HepG2 (cell line): ENCODE data around the gene KRT77. TPM values are rescaled to one million over a fixed set of nuclear protein-coding genes. Genes with fewer than 3 reads are reported as not detected.

ENCODE experiments used
- ATAC-seq: fragments of 200-7000 bp; cut with Tn5 transposase; 3 replicates; pipeline ENCODE4 v1.9.1; 2020; ENCODE audit warnings: mild to moderate bottlenecking, moderate library complexity
- BruUV-seq: library from RNA; stranded (reverse); fragments of 400-500 nt; replicated peaks from 2 replicates; lab custom pipeline; 2021; lab: Mats Ljungman, UMichigan
- CTCF ChIA-PET: fragments of 300-600 bp; formaldehyde crosslinking; extraction: SDS; loops from one replicate; lab custom pipeline; 2021; ENCODE audit warnings: low total read pairs, inconsistent platforms, low intra/inter-chr PET ratio; lab: Yijun Ruan, JAX
- POLR2A ChIA-PET: fragments of 350-600 bp; sonication (Branson Sonifier 250); formaldehyde crosslinking; loops from one replicate; lab custom pipeline; 2020; ENCODE audit warnings: antibody characterized with exemption, inconsistent platforms; lab: Yijun Ruan, JAX
- DNase-seq: peaks from one replicate; pipeline ENCODE4 v3.0.0-alpha.2; 2015; ENCODE audit warnings: low spot score
- FAIRE-seq: peaks from 3 replicates; lab custom pipeline; 2011; peaks lifted over from hg19 to GRCh38; lab: Jason Lieb, UNC
- H2AFZ ChIP-seq: one replicate; pipeline ENCODE4 v1.6.1; 2011; ENCODE audit warnings: low read length, inconsistent platforms
- H3K27ac ChIP-seq: fragments of 300-600 bp; 3 replicates; pipeline ENCODE4 v1.8.0; 2011; ENCODE audit warnings: mixed run types, mild to moderate bottlenecking, mixed read lengths, low read length, inconsistent platforms; ENCODE audit not compliant: insufficient read depth; ENCODE audit errors: extremely low read length
- H3K27me3 ChIP-seq, 2 experiments: fragments of 200-600 bp in 1 of 2; 2 replicates in 1 of 2; 3 replicates in 1 of 2; pipeline versions ENCODE4 v1.6.0 to v1.8.0; 2011; ENCODE audit warnings: low read length in 2 of 2, mild to moderate bottlenecking in 2 of 2, moderate library complexity in 2 of 2, inconsistent platforms in 1 of 2; ENCODE audit not compliant: insufficient read depth in 2 of 2, control insufficient read depth in 1 of 2
- H3K36me3 ChIP-seq, 2 experiments: fragments of 200-600 bp in 1 of 2; replicated peaks in 1 of 2; 2 replicates in 1 of 2; 3 replicates in 1 of 2; pipeline versions ENCODE4 v1.5.1 to v1.8.0; 2011; ENCODE audit warnings: low read length in 2 of 2, inconsistent platforms in 1 of 2; ENCODE audit not compliant: insufficient read depth in 2 of 2, control insufficient read depth in 1 of 2
- H3K4me1 ChIP-seq: 2 replicates; pipeline ENCODE4 v1.5.1; 2012; ENCODE audit warnings: low read length, inconsistent platforms; ENCODE audit not compliant: insufficient read depth
- H3K4me2 ChIP-seq: 2 replicates; pipeline ENCODE4 v1.6.0; 2011; ENCODE audit warnings: low read depth, low read length, inconsistent platforms
- H3K4me3 ChIP-seq, 3 experiments: fragments of 200-600 bp in 1 of 3; sonication (generic), shearing (Covaris generic) in 1 of 3; replicated peaks in 1 of 3; 2 replicates each; pipeline ENCODE4 v1.5.1; 2011 to 2016; ENCODE audit warnings: low read length in 3 of 3, inconsistent platforms in 2 of 3, low read depth in 2 of 3, mild to moderate bottlenecking in 2 of 3, control low read depth in 1 of 3, mixed read lengths in 1 of 3; ENCODE audit not compliant: insufficient read depth in 1 of 3
- H3K79me2 ChIP-seq: one replicate; pipeline ENCODE4 v1.6.1; 2011; ENCODE audit warnings: low read length, inconsistent platforms; ENCODE audit not compliant: insufficient read depth
- H3K9ac ChIP-seq: 2 replicates; pipeline ENCODE4 v1.6.0; 2011; ENCODE audit warnings: mild to moderate bottlenecking, low read depth, low read length, inconsistent platforms; ENCODE audit not compliant: insufficient read depth
- H3K9me3 ChIP-seq: 2 replicates; pipeline ENCODE4 v1.5.1; 2012; ENCODE audit warnings: mild to moderate bottlenecking, low read length
- H4K20me1 ChIP-seq: 2 replicates; pipeline ENCODE4 v1.6.0; 2011; ENCODE audit warnings: inconsistent platforms, mild to moderate bottlenecking, low read length, moderate library complexity; ENCODE audit not compliant: insufficient read depth
- BRD4 ChIP-seq: sonication (generic); formaldehyde crosslinking; IDR thresholded peaks from 2 replicates; pipeline ENCODE4 v1.4.0; 2020; ENCODE audit warnings: missing genetic modification reagents
- MAFK ChIP-seq, 2 experiments: IDR thresholded peaks in 1 of 2; conservative IDR thresholded peaks in 1 of 2; 2 replicates each; pipeline ENCODE4 v1.6.1; 2011; ENCODE audit warnings: improper control_type of control experiment in 2 of 2, low read length in 2 of 2
- MEIS1 ChIP-seq: sonication (generic); formaldehyde crosslinking; IDR thresholded peaks from 2 replicates; pipeline ENCODE4 v1.9.0; 2021; ENCODE audit warnings: mild to moderate bottlenecking, missing genetic modification reagents, moderate library complexity, borderline replicate concordance
- SCMH1 ChIP-seq: sonication (generic); formaldehyde crosslinking; IDR thresholded peaks from 2 replicates; pipeline ENCODE4 v1.9.0; 2021; ENCODE audit warnings: missing genetic modification reagents, mild to moderate bottlenecking, borderline replicate concordance
- TCF7L2 ChIP-seq: IDR thresholded peaks from 2 replicates; pipeline ENCODE4 v1.6.1; 2011; ENCODE audit warnings: mild to moderate bottlenecking, low read depth, low read length, moderate library complexity
- ZMAT3 ChIP-seq: sonication (generic); formaldehyde crosslinking; conservative IDR thresholded peaks from 2 replicates; pipeline ENCODE4 v1.7.0; 2021; ENCODE audit warnings: missing genetic modification reagents
- ZNF598 ChIP-seq: sonication (generic); formaldehyde crosslinking; IDR thresholded peaks from 2 replicates; pipeline ENCODE4 v1.5.1; 2020; ENCODE audit warnings: mild to moderate bottlenecking, missing genetic modification reagents, borderline replicate concordance
- ZNF652 ChIP-seq: IDR thresholded peaks from 2 replicates; pipeline ENCODE4 v1.6.1; 2016; ENCODE audit warnings: low read depth, borderline replicate concordance
- ZNF790 ChIP-seq: sonication (generic); formaldehyde crosslinking; IDR thresholded peaks from 2 replicates; pipeline ENCODE4 v1.8.0; 2022; ENCODE audit warnings: missing genetic modification reagents, mild to moderate bottlenecking, borderline replicate concordance
- WGBS: methylation state at CpG from one replicate; pipeline ENCODE4 v1.1.6; 2017; ENCODE audit warnings: low lambda C conversion rate; 5-methylcytosine and 5-hydroxymethylcytosine counted together
- in situ Hi-C: cut with HindIII; loops from 2 replicates; pipeline ENCODE4 v1.10.0; 2017; ENCODE audit warnings: low pct_unique_long_range_greater_than_20kb; ENCODE audit not compliant: extremely low pct_ligation_motif_present
- intact Hi-C: fragments of 100-400 bp; cut with micrococcal nuclease; formaldehyde crosslinking; loops from one replicate; pipeline ENCODE4 v1.10.0; 2022; ENCODE audit not compliant: unreplicated experiment
- polyA plus RNA-seq, 8 experiments: library from polyadenylated mRNA; depleted of rRNA in 3 of 8; stranded (reverse) in 7 of 8; unstranded in 1 of 8; fragments of >200 nt; fragmentation: Illumina TruSeq in 4 of 8; extraction: Trizol in 4 of 8; gene quantifications; 2 replicates each; pipeline versions ENCODE4 v1.2.1 to v1.2.3, GENCODE V29; 2011 to 2016; ENCODE audit warnings: low read depth in 4 of 8, missing spikeins in 1 of 8, mixed read lengths in 1 of 8; ENCODE audit not compliant: insufficient read depth in 1 of 8
- total RNA-seq, 5 experiments: library from RNA; depleted of rRNA; stranded (reverse); fragments of >200 nt; fragmentation: Illumina TruSeq; extraction: Trizol; gene quantifications; 2 replicates each; pipeline ENCODE4 v1.2.3, GENCODE V29; 2016; ENCODE audit warnings: low read depth in 1 of 5
- TF ChIP-seq, protein P1 (sequence below): sonication (generic); formaldehyde crosslinking; IDR thresholded peaks from 2 replicates; pipeline ENCODE4 v1.8.0; 2022; ENCODE audit warnings: missing genetic modification reagents, mild to moderate bottlenecking, borderline replicate concordance
- TF ChIP-seq, protein P2 (sequence below): sonication (generic); formaldehyde crosslinking; IDR thresholded peaks from 2 replicates; pipeline ENCODE4 v1.8.1; 2023; ENCODE audit warnings: mild to moderate bottlenecking, missing genetic modification reagents, borderline replicate concordance
- TF ChIP-seq, protein P3 (sequence below): sonication (generic); formaldehyde crosslinking; IDR thresholded peaks from 2 replicates; pipeline ENCODE4 v1.5.1; 2020; ENCODE audit warnings: mild to moderate bottlenecking, missing genetic modification reagents, moderate library complexity
- TF ChIP-seq, protein P4 (sequence below): IDR thresholded peaks from 2 replicates; pipeline ENCODE4 v1.6.1; 2016; ENCODE audit warnings: low read depth

The KRT77 gene
- total and polyA plus RNA-seq, 2 of the 13 experiments (the other 11 are each of a cell fraction or from before 2014, with no cell fraction given): not detected

DNA sequence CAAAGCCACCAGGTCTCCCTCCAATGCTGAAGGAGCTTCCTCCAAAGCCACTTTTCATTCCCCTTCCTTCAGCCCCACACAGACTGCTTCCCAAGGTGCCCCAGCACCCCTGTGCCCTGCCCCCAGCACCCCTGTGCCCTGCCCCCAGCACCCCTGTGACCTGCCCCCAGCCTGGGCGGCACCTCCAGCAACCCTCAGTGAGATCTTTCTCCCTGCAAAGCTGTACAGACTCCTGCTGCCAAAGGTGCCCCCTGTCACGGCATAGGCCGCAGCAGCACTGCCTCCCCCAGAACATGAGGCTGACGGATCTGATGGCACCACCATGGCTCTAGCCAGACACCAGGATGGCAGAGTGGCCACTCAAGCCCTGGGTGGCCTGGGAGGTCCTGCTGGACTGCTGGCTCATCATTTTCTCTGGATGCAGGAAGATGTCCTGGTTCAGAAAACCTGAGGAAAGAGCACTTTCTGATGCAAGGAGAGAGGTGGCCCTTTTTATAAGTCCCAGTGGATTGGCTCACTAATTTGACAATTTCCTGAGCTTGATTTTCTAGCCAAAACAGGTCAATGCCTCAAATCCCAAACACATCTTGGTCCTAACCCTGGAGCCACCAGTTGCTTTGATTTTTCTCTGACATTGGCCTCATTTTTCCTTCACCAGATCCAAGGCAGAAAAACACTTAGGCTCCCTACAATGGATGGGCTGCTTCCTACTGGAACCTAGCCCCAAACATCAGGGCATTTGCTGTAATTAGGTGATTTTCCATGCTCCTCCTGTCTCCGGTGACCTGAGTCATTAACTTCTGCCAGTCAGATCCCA, 32.7 kb upstream of the KRT77 start:
- Histone ChIP-seq H3K9me3 (no peaks in the 10 kb centered on the region), H4K20me1 (no peaks in the 10 kb centered on the region), H3K27me3 (peaks cover 2 to 16% of the 10 kb centered on the region in 2 experiments; a peak in 2 of 5 replicates), H3K4me3 (no peak overlapping the region), H3K36me3 (no peaks in the 10 kb centered on the region), H3K79me2 (no peaks in the 10 kb centered on the region), H3K4me2 (no peak overlapping the region), H3K9ac (no peak overlapping the region), H2AFZ (no peak overlapping the region), H3K4me1 (no peaks in the 10 kb centered on the region), H3K27ac (no peak overlapping the region)
- ChIA-PET CTCF (no interaction called here), POLR2A (no interaction called here)
- peak; percentile 18 to 46; a peak in 2 of 4 replicates for TF ChIP-seq MAFK (conservative IDR thresholded peaks at IDR 0.05 in 1 of 2, IDR thresholded peaks at IDR 0.05 in 1 of 2; ENCODE audit: low read length in 2 of 2)
- TF ChIP-seq, protein P1, sequence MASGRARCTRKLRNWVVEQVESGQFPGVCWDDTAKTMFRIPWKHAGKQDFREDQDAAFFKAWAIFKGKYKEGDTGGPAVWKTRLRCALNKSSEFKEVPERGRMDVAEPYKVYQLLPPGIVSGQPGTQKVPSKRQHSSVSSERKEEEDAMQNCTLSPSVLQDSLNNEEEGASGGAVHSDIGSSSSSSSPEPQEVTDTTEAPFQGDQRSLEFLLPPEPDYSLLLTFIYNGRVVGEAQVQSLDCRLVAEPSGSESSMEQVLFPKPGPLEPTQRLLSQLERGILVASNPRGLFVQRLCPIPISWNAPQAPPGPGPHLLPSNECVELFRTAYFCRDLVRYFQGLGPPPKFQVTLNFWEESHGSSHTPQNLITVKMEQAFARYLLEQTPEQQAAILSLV (CRISPR knock-in tag): no peak
- in situ Hi-C loops (no loop called here), intact Hi-C loops (no loop called here)
- FAIRE-seq (no peak), DNase-seq (no peak), ATAC-seq (no peak)
- BruUV-seq: no TSS peak
- WGBS: 0% methylated on average over 5 of the region's 5 CpGs

DNA sequence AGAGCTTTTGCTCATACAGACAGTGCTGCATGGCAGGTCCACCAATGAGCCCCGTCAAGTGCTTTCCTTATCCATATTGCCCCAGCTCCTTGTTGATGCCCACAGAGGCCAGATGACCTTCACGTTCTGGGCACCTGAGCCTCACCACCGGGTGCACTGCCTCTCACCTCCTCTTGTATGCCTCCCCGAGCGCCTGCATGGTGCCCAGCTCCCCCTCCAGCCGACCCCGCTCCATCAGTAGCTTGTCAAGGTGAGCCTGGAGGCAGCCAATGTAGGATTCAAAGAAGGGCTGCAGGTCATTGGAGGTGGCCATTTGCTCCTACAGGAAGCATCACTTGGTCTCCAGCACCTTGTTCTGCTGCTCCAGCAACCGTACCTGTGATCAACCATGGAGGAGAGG, 31.8 kb upstream of the KRT77 start:
- FAIRE-seq: no peak
- no peaks in the 10 kb centered on the region for H3K4me1 ChIP-seq
- TF ChIP-seq TCF7L2 (no peak), ZNF652 (CRISPR knock-in tag) (no peak), ZNF598 (CRISPR knock-in tag) (no peak), MEIS1 (CRISPR knock-in tag) (no peak), ZMAT3 (CRISPR knock-in tag) (no peak), SCMH1 (CRISPR knock-in tag) (no peak), ZNF790 (CRISPR knock-in tag) (no peak), BRD4 (CRISPR knock-in tag) (no peak)
- TF ChIP-seq, protein P2, sequence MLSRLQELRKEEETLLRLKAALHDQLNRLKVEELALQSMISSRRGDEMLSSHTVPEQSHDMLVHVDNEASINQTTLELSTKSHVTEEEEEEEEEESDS (CRISPR knock-in tag): no peak
- TF ChIP-seq, protein P3, sequence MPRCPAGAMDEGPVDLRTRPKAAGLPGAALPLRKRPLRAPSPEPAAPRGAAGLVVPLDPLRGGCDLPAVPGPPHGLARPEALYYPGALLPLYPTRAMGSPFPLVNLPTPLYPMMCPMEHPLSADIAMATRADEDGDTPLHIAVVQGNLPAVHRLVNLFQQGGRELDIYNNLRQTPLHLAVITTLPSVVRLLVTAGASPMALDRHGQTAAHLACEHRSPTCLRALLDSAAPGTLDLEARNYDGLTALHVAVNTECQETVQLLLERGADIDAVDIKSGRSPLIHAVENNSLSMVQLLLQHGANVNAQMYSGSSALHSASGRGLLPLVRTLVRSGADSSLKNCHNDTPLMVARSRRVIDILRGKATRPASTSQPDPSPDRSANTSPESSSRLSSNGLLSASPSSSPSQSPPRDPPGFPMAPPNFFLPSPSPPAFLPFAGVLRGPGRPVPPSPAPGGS (CRISPR knock-in tag): no peak
- TF ChIP-seq, protein P4, sequence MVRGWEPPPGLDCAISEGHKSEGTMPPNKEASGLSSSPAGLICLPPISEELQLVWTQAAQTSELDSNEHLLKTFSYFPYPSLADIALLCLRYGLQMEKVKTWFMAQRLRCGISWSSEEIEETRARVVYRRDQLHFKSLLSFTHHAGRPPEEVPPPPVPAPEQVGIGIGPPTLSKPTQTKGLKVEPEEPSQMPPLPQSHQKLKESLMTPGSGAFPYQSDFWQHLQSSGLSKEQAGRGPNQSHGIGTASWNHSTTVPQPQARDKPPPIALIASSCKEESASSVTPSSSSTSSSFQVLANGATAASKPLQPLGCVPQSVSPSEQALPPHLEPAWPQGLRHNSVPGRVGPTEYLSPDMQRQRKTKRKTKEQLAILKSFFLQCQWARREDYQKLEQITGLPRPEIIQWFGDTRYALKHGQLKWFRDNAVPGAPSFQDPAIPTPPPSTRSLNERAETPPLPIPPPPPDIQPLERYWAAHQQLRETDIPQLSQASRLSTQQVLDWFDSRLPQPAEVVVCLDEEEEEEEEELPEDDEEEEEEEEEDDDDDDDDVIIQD (CRISPR knock-in tag): no peak

More for the DNA sequence above, 31.8 kb upstream of the KRT77 start:
- BruUV-seq: no TSS peak
- H4K20me1 ChIP-seq: no peaks in the 10 kb centered on the region
- no peak overlapping the region for H3K27ac ChIP-seq
- no peaks in the 10 kb centered on the region for H3K9me3 ChIP-seq
- no peaks in the 10 kb centered on the region for H3K79me2 ChIP-seq
- no peaks in the 10 kb centered on the region for H3K36me3 ChIP-seq
- no peak overlapping the region for H3K9ac ChIP-seq
- intact Hi-C loops (no loop called here), in situ Hi-C loops (no loop called here)
- peaks cover 2 to 25% of the 10 kb centered on the region in 2 experiments; a peak in 3 of 5 replicates for H3K27me3 ChIP-seq
- DNase-seq (no peak), ATAC-seq (no peak)
- no peak overlapping the region for H3K4me2 ChIP-seq
- 4% methylated on average over 4 of the region's 8 CpGs for whole genome bisulfite sequencing
- CTCF ChIA-PET: no interaction called here
- POLR2A ChIA-PET: no interaction called here
- no peak overlapping the region for H2AFZ ChIP-seq
- H3K4me3 ChIP-seq: no peak overlapping the region
